ENCODE data around the gene IFFO2. TPM values are rescaled to one million over a fixed set of nuclear protein-coding genes. Genes with fewer than 3 reads are reported as not detected.

Gene IFFO2
- total RNA-seq, 1 donor from 2014 or later: 6.8 TPM

GRCh38 chr1:18890706-18891425 lies 65.6 kb downstream of the IFFO2 start:
- Mint-ChIP-seq H3K36me3 (ENCODE audit: unreplicated experiment) (peaks cover 1% of the 10 kb centered on the region), H3K4me1 (ENCODE audit: unreplicated experiment) (peaks cover 26% of the 10 kb centered on the region), H3K27ac (ENCODE audit: unreplicated experiment) (peak overlapping the region; percentile 83), H3K9me3 (ENCODE audit: unreplicated experiment) (no peaks in the 10 kb centered on the region), H3K4me3 (ENCODE audit: unreplicated experiment) (no peak overlapping the region), H3K27me3 (ENCODE audit: unreplicated experiment) (no peaks in the 10 kb centered on the region)
- DNase-seq (ENCODE audit: extremely low spot score, unreplicated experiment): no peak
- TF ChIP-seq, protein P1, sequence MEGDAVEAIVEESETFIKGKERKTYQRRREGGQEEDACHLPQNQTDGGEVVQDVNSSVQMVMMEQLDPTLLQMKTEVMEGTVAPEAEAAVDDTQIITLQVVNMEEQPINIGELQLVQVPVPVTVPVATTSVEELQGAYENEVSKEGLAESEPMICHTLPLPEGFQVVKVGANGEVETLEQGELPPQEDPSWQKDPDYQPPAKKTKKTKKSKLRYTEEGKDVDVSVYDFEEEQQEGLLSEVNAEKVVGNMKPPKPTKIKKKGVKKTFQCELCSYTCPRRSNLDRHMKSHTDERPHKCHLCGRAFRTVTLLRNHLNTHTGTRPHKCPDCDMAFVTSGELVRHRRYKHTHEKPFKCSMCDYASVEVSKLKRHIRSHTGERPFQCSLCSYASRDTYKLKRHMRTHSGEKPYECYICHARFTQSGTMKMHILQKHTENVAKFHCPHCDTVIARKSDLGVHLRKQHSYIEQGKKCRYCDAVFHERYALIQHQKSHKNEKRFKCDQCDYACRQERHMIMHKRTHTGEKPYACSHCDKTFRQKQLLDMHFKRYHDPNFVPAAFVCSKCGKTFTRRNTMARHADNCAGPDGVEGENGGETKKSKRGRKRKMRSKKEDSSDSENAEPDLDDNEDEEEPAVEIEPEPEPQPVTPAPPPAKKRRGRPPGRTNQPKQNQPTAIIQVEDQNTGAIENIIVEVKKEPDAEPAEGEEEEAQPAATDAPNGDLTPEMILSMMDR (IDR thresholded peaks at IDR 0.05): no peak

DNA sequence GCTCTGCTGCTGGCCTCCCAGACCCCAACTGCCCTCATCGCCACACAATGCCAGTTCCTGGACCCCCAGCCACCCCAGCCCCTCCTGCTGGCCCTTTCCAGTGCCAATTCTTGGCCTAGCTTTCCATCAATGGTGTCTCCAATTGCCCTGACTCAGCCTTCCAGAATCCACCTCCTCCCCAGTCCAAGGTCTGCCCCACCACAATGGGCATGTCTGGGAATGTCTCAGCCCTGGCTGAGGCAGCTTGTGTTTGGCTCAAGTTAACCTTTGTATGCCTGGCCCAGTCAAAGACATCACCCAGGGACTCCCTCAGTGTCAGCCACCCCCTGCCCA lies 70.5 kb downstream of the IFFO2 start:
- H3K4me1 Mint-ChIP-seq (ENCODE audit: unreplicated experiment): peaks cover 7% of the 10 kb centered on the region
- H3K27ac Mint-ChIP-seq (ENCODE audit: unreplicated experiment): no peak overlapping the region
- H3K27me3 Mint-ChIP-seq (ENCODE audit: unreplicated experiment): no peaks in the 10 kb centered on the region
- H3K4me3 Mint-ChIP-seq (ENCODE audit: unreplicated experiment): no peak overlapping the region
- no peak for DNase-seq (ENCODE audit: extremely low spot score, unreplicated experiment)
- H3K9me3 Mint-ChIP-seq (ENCODE audit: unreplicated experiment): no peaks in the 10 kb centered on the region
- H3K36me3 Mint-ChIP-seq (ENCODE audit: unreplicated experiment): peaks cover 9% of the 10 kb centered on the region
- TF ChIP-seq, protein P1 (IDR thresholded peaks at IDR 0.05): no peak

GRCh38 chr1:18885311-18886002 lies 71.0 kb downstream of the IFFO2 start:
- DNase-seq (ENCODE audit: extremely low spot score, unreplicated experiment): no peak
- no peaks in the 10 kb centered on the region for H3K9me3 Mint-ChIP-seq (ENCODE audit: unreplicated experiment)
- TF ChIP-seq, protein P1 (IDR thresholded peaks at IDR 0.05): no peak
- peaks cover 1% of the 10 kb centered on the region for H3K4me1 Mint-ChIP-seq (ENCODE audit: unreplicated experiment)
- no peaks in the 10 kb centered on the region for H3K27me3 Mint-ChIP-seq (ENCODE audit: unreplicated experiment)
- peaks cover 11% of the 10 kb centered on the region for H3K36me3 Mint-ChIP-seq (ENCODE audit: unreplicated experiment)
- H3K4me3 Mint-ChIP-seq (ENCODE audit: unreplicated experiment): no peak overlapping the region
- no peak overlapping the region for H3K27ac Mint-ChIP-seq (ENCODE audit: unreplicated experiment)

- no peaks in the 10 kb centered on the region for H3K27me3 Mint-ChIP-seq (ENCODE audit: unreplicated experiment)
- H3K9me3 Mint-ChIP-seq (ENCODE audit: unreplicated experiment): no peaks in the 10 kb centered on the region
- DNase-seq (ENCODE audit: extremely low spot score, unreplicated experiment): no peak
- H3K4me1 Mint-ChIP-seq (ENCODE audit: unreplicated experiment): no peaks in the 10 kb centered on the region
- peaks cover 11% of the 10 kb centered on the region for H3K36me3 Mint-ChIP-seq (ENCODE audit: unreplicated experiment)
- TF ChIP-seq, protein P1 (IDR thresholded peaks at IDR 0.05): no peak
- H3K27ac Mint-ChIP-seq (ENCODE audit: unreplicated experiment): no peak overlapping the region
- H3K4me3 Mint-ChIP-seq (ENCODE audit: unreplicated experiment): no peak overlapping the region
Measured at GRCh38 chr1:18884727-18885126, 71.7 kb downstream of the IFFO2 start.

GRCh38 chr1:18884419-18884717 lies 72.1 kb downstream of the IFFO2 start:
- TF ChIP-seq, protein P1 (IDR thresholded peaks at IDR 0.05): no peak
- peaks cover 11% of the 10 kb centered on the region for H3K36me3 Mint-ChIP-seq (ENCODE audit: unreplicated experiment)
- no peak for DNase-seq (ENCODE audit: extremely low spot score, unreplicated experiment)
- no peaks in the 10 kb centered on the region for H3K27me3 Mint-ChIP-seq (ENCODE audit: unreplicated experiment)
- no peaks in the 10 kb centered on the region for H3K4me1 Mint-ChIP-seq (ENCODE audit: unreplicated experiment)
- H3K9me3 Mint-ChIP-seq (ENCODE audit: unreplicated experiment): no peaks in the 10 kb centered on the region
- H3K27ac Mint-ChIP-seq (ENCODE audit: unreplicated experiment): no peak overlapping the region
- H3K4me3 Mint-ChIP-seq (ENCODE audit: unreplicated experiment): no peak overlapping the region
